ENCODE data around the gene S100A12. TPM values are rescaled to one million over a fixed set of nuclear protein-coding genes. Genes with fewer than 3 reads are reported as not detected.

Gene S100A12
- total RNA-seq, 1 donor from 2014 or later = not detected

GRCh38 chr1:153389973-153390879 lies 14.8 kb upstream of the S100A12 start:
- no peak for DNase-seq (ENCODE audit: low spot score, unreplicated experiment)
- peaks cover 40% of the 10 kb centered on the region for H3K27me3 Mint-ChIP-seq

GRCh38 chr1:153389401-153389800 lies 14.0 kb upstream of the S100A12 start:
- no peak overlapping the region for H3K4me3 Mint-ChIP-seq (ENCODE audit: low read depth)
- no peaks in the 10 kb centered on the region for H3K4me1 Mint-ChIP-seq (ENCODE audit: low read depth)
- no peak for DNase-seq (ENCODE audit: low spot score, unreplicated experiment)
- no peak overlapping the region for H3K27ac Mint-ChIP-seq
- peaks cover 42% of the 10 kb centered on the region for H3K27me3 Mint-ChIP-seq
- H3K36me3 Mint-ChIP-seq (ENCODE audit: insufficient read depth) = no peaks in the 10 kb centered on the region
- TF ChIP-seq CTCF (IDR thresholded peaks at IDR 0.05; ENCODE audit: unreplicated experiment) = no peak
- H3K9me3 Mint-ChIP-seq (ENCODE audit: low read depth) = no peaks in the 10 kb centered on the region

More at GRCh38 chr1:153389973-153390879, 14.8 kb upstream of the S100A12 start:
- no peak overlapping the region for H3K27ac Mint-ChIP-seq
- no peaks in the 10 kb centered on the region for H3K9me3 Mint-ChIP-seq (ENCODE audit: low read depth)
- H3K4me1 Mint-ChIP-seq (ENCODE audit: low read depth) = no peaks in the 10 kb centered on the region
- TF ChIP-seq CTCF (IDR thresholded peaks at IDR 0.05; ENCODE audit: unreplicated experiment) = no peak
- H3K4me3 Mint-ChIP-seq (ENCODE audit: low read depth) = no peak overlapping the region
- H3K36me3 Mint-ChIP-seq (ENCODE audit: insufficient read depth) = no peaks in the 10 kb centered on the region

DNA sequence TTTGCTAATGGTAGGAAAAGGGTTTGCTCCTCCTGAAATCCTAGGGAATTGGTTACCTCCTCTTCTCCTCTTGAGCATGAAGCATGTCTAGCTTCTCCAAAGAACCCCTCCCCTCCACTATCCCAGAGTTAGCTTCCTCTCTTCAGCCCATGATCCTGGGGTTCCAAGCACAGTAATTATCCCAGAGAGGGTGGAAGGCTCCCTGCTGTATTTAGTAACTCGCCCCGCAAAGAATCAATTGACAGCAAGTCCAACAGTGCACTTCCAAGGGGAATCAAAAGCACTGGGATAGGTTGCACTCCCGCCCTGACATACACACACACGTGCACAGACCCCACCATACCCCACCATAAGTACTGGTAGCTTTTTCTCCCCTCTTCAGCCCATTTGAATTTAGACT lies 12.4 kb upstream of the S100A12 start:
- Mint-ChIP-seq H3K9me3 (ENCODE audit: low read depth) (peaks cover 1% of the 10 kb centered on the region), H3K27me3 (peaks cover 44% of the 10 kb centered on the region), H3K27ac (no peak overlapping the region), H3K4me3 (ENCODE audit: low read depth) (no peak overlapping the region), H3K4me1 (ENCODE audit: low read depth) (no peaks in the 10 kb centered on the region), H3K36me3 (ENCODE audit: insufficient read depth) (no peaks in the 10 kb centered on the region)
- TF ChIP-seq CTCF (IDR thresholded peaks at IDR 0.05; ENCODE audit: unreplicated experiment) = no peak
- DNase-seq (ENCODE audit: low spot score, unreplicated experiment) = no peak

GRCh38 chr1:153387001-153387400 lies 11.6 kb upstream of the S100A12 start:
- Mint-ChIP-seq H3K27ac (no peak overlapping the region), H3K27me3 (peaks cover 42% of the 10 kb centered on the region), H3K4me3 (ENCODE audit: low read depth) (no peak overlapping the region), H3K9me3 (ENCODE audit: low read depth) (peaks cover 9% of the 10 kb centered on the region), H3K4me1 (ENCODE audit: low read depth) (no peaks in the 10 kb centered on the region), H3K36me3 (ENCODE audit: insufficient read depth) (no peaks in the 10 kb centered on the region)
- DNase-seq (ENCODE audit: low spot score, unreplicated experiment) = no peak
- TF ChIP-seq CTCF (IDR thresholded peaks at IDR 0.05; ENCODE audit: unreplicated experiment) = no peak

DNA sequence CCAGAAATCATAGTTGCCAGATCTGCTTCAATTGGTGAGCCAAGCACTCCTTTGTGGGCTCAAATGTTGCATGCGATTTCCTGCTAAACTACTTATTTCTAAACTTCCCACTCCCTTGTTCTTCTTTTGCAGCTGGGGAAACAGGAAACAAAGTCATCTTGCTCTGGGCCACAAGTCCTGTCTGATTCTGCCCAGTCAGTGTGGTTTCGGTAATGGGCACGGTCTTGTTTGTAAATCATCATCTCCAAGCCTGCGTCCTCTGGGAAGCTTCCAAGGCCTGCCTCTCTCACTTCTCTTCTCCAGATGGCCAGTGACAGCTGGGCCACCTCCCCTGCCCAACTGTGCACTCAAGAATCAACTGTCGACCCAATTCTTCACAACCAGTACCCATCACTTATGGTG lies 11.1 kb upstream of the S100A12 start:
- no peak for DNase-seq (ENCODE audit: low spot score, unreplicated experiment)
- H3K36me3 Mint-ChIP-seq (ENCODE audit: insufficient read depth) = no peaks in the 10 kb centered on the region
- no peak for TF ChIP-seq CTCF (IDR thresholded peaks at IDR 0.05; ENCODE audit: unreplicated experiment)
- H3K27me3 Mint-ChIP-seq = peaks cover 39% of the 10 kb centered on the region
- H3K4me1 Mint-ChIP-seq (ENCODE audit: low read depth) = no peaks in the 10 kb centered on the region
- H3K27ac Mint-ChIP-seq = no peak overlapping the region
- no peak overlapping the region for H3K4me3 Mint-ChIP-seq (ENCODE audit: low read depth)
- peaks cover 14% of the 10 kb centered on the region for H3K9me3 Mint-ChIP-seq (ENCODE audit: low read depth)

Measured in progenitor cell of endocrine pancreas (in vitro differentiated cells).